ENCODE measurements around the gene NFATC1. TPM values are rescaled to one million over a fixed set of nuclear protein-coding genes. Genes with fewer than 3 reads are reported as not detected.

The NFATC1 gene
- total and polyA plus RNA-seq, 3 experiments from 2014 or later: 36.7 to 46.7 (median 45.9) TPM

- ChIA-PET POLR2A (no interaction called here), CTCF (no interaction called here)
These were observed 58.3 kb downstream of the NFATC1 start for GRCh38 chr18:79453816-79454735.

GRCh38 chr18:79455261-79455660 is 59.5 kb downstream of the NFATC1 start:
- Histone ChIP-seq H3K4me1 (ENCODE audit: insufficient read depth, low read length) (no peaks in the 10 kb centered on the region), H3K4me3 (ENCODE audit: low read length) (no peak overlapping the region), H3K36me3 (ENCODE audit: insufficient read depth, low read length) (peaks cover 17% of the 10 kb centered on the region), H3K27me3 (ENCODE audit: insufficient read depth, low read length, poor library complexity, severe bottlenecking) (no peaks in the 10 kb centered on the region), H3K9me3 (ENCODE audit: low read length) (no peaks in the 10 kb centered on the region), H3K27ac (ENCODE audit: low read depth, low read length) (no peak overlapping the region)
- H3K9me3 Mint-ChIP-seq: no peaks in the 10 kb centered on the region
- DNase-seq: no peak
- ChIA-PET POLR2A (no interaction called here), CTCF (no interaction called here)
- H3K4me1 Mint-ChIP-seq: peaks cover 4 to 6% (median 5%) of the 10 kb centered on the region in 3 donors
- H3K27ac Mint-ChIP-seq: no peak overlapping the region
- H3K36me3 Mint-ChIP-seq: peaks cover 0 to 76% (median 4%) of the 10 kb centered on the region in 3 donors
- no peaks in the 10 kb centered on the region for H3K27me3 Mint-ChIP-seq
- H3K4me3 Mint-ChIP-seq: no peak overlapping the region

More at GRCh38 chr18:79453816-79454735, 58.3 kb downstream of the NFATC1 start:
- H3K27ac ChIP-seq (ENCODE audit: low read depth, low read length): no peak overlapping the region
- no peaks in the 10 kb centered on the region for H3K4me1 ChIP-seq (ENCODE audit: insufficient read depth, low read length)
- peaks cover 0 to 1% (median 0%) of the 10 kb centered on the region in 3 donors for H3K4me1 Mint-ChIP-seq
- H3K4me3 Mint-ChIP-seq: peak overlapping the region in 1 of 7 donors; percentile 23
- H3K36me3 ChIP-seq (ENCODE audit: insufficient read depth, low read length): peaks cover 21% of the 10 kb centered on the region
- no peaks in the 10 kb centered on the region for H3K27me3 ChIP-seq (ENCODE audit: insufficient read depth, low read length, poor library complexity, severe bottlenecking)
- H3K36me3 Mint-ChIP-seq: peaks cover 0 to 79% (median 0%) of the 10 kb centered on the region in 3 donors
- no peak overlapping the region for H3K4me3 ChIP-seq (ENCODE audit: low read length)
- DNase-seq: no peak
- peak overlapping the region in 2 of 8 donors; percentile 7 to 75 for H3K27ac Mint-ChIP-seq
- H3K9me3 ChIP-seq (ENCODE audit: low read length): no peaks in the 10 kb centered on the region
- H3K27me3 Mint-ChIP-seq: no peaks in the 10 kb centered on the region
- no peaks in the 10 kb centered on the region for H3K9me3 Mint-ChIP-seq

- Histone ChIP-seq H3K27ac (ENCODE audit: low read depth, low read length) (no peak overlapping the region), H3K4me3 (ENCODE audit: low read length) (no peak overlapping the region), H3K4me1 (ENCODE audit: insufficient read depth, low read length) (no peaks in the 10 kb centered on the region), H3K9me3 (ENCODE audit: low read length) (no peaks in the 10 kb centered on the region), H3K36me3 (ENCODE audit: insufficient read depth, low read length) (peaks cover 11% of the 10 kb centered on the region), H3K27me3 (ENCODE audit: insufficient read depth, low read length, poor library complexity, severe bottlenecking) (no peaks in the 10 kb centered on the region)
- Mint-ChIP-seq H3K9me3 (no peaks in the 10 kb centered on the region), H3K4me3 (no peak overlapping the region), H3K27me3 (no peaks in the 10 kb centered on the region), H3K36me3 (peaks cover 0 to 69% (median 4%) of the 10 kb centered on the region in 3 donors), H3K4me1 (peaks cover 4 to 6% (median 5%) of the 10 kb centered on the region in 3 donors), H3K27ac (peak overlapping the region in 1 of 8 donors; percentile 12)
- no peak for DNase-seq
- CTCF ChIA-PET: no interaction called here
- POLR2A ChIA-PET: no interaction called here
These were observed 60.6 kb downstream of the NFATC1 start for GRCh38 chr18:79456105-79456980.

- Histone ChIP-seq H3K27me3 (ENCODE audit: insufficient read depth, low read length, poor library complexity, severe bottlenecking) (no peaks in the 10 kb centered on the region), H3K9me3 (ENCODE audit: low read length) (no peaks in the 10 kb centered on the region), H3K27ac (ENCODE audit: low read depth, low read length) (no peak overlapping the region), H3K36me3 (ENCODE audit: insufficient read depth, low read length) (peaks cover 11% of the 10 kb centered on the region), H3K4me1 (ENCODE audit: insufficient read depth, low read length) (no peaks in the 10 kb centered on the region), H3K4me3 (ENCODE audit: low read length) (no peak overlapping the region)
- no peaks in the 10 kb centered on the region for H3K27me3 Mint-ChIP-seq
- H3K9me3 Mint-ChIP-seq: no peaks in the 10 kb centered on the region
- ChIA-PET POLR2A (no interaction called here), CTCF (no interaction called here)
- peaks cover 0 to 68% (median 4%) of the 10 kb centered on the region in 3 donors for H3K36me3 Mint-ChIP-seq
- no peak overlapping the region for H3K4me3 Mint-ChIP-seq
- peaks cover 4 to 6% (median 5%) of the 10 kb centered on the region in 3 donors for H3K4me1 Mint-ChIP-seq
- DNase-seq: no peak
- no peak overlapping the region for H3K27ac Mint-ChIP-seq
These were observed 61.5 kb downstream of the NFATC1 start for GRCh38 chr18:79457239-79457638.

GRCh38 chr18:79457652-79458051 is 61.9 kb downstream of the NFATC1 start:
- H3K27ac Mint-ChIP-seq: no peak overlapping the region
- CTCF ChIA-PET: no interaction called here
- H3K4me1 Mint-ChIP-seq: peaks cover 4 to 6% (median 5%) of the 10 kb centered on the region in 3 donors

GRCh38 chr18:79458131-79458838 is 62.6 kb downstream of the NFATC1 start:
- peaks cover 5% of the 10 kb centered on the region for H3K36me3 ChIP-seq (ENCODE audit: insufficient read depth, low read length)
- no peak for DNase-seq
- H3K4me3 ChIP-seq (ENCODE audit: low read length): no peak overlapping the region
- no peaks in the 10 kb centered on the region for H3K4me1 ChIP-seq (ENCODE audit: insufficient read depth, low read length)
- no peak overlapping the region for H3K4me3 Mint-ChIP-seq
- H3K36me3 Mint-ChIP-seq: peaks cover 0 to 64% (median 4%) of the 10 kb centered on the region in 3 donors
- ChIA-PET POLR2A (no interaction called here), CTCF (no interaction called here)
- no peaks in the 10 kb centered on the region for H3K27me3 ChIP-seq (ENCODE audit: insufficient read depth, low read length, poor library complexity, severe bottlenecking)
- no peak overlapping the region for H3K27ac Mint-ChIP-seq
- H3K9me3 ChIP-seq (ENCODE audit: low read length): no peaks in the 10 kb centered on the region
- no peaks in the 10 kb centered on the region for H3K9me3 Mint-ChIP-seq
- no peak overlapping the region for H3K27ac ChIP-seq (ENCODE audit: low read depth, low read length)
- H3K27me3 Mint-ChIP-seq: no peaks in the 10 kb centered on the region
- H3K4me1 Mint-ChIP-seq: peaks cover 4 to 6% (median 5%) of the 10 kb centered on the region in 3 donors

More at GRCh38 chr18:79457652-79458051, 61.9 kb downstream of the NFATC1 start:
- Histone ChIP-seq H3K4me1 (ENCODE audit: insufficient read depth, low read length) (no peaks in the 10 kb centered on the region), H3K4me3 (ENCODE audit: low read length) (no peak overlapping the region), H3K9me3 (ENCODE audit: low read length) (no peaks in the 10 kb centered on the region), H3K27me3 (ENCODE audit: insufficient read depth, low read length, poor library complexity, severe bottlenecking) (no peaks in the 10 kb centered on the region), H3K36me3 (ENCODE audit: insufficient read depth, low read length) (peaks cover 8% of the 10 kb centered on the region), H3K27ac (ENCODE audit: low read depth, low read length) (no peak overlapping the region)
- H3K9me3 Mint-ChIP-seq: no peaks in the 10 kb centered on the region
- H3K4me3 Mint-ChIP-seq: no peak overlapping the region
- H3K36me3 Mint-ChIP-seq: peaks cover 0 to 69% (median 4%) of the 10 kb centered on the region in 3 donors
- POLR2A ChIA-PET: no interaction called here
- no peak for DNase-seq
- H3K27me3 Mint-ChIP-seq: no peaks in the 10 kb centered on the region

GRCh38 chr18:79458917-79459803 is 63.4 kb downstream of the NFATC1 start:
- Histone ChIP-seq H3K27ac (ENCODE audit: low read depth, low read length) (no peak overlapping the region), H3K36me3 (ENCODE audit: insufficient read depth, low read length) (peaks cover 5% of the 10 kb centered on the region)

More at GRCh38 chr18:79458917-79459803, 63.4 kb downstream of the NFATC1 start:
- Histone ChIP-seq H3K27me3 (ENCODE audit: insufficient read depth, low read length, poor library complexity, severe bottlenecking) (no peaks in the 10 kb centered on the region), H3K9me3 (ENCODE audit: low read length) (no peaks in the 10 kb centered on the region), H3K4me1 (ENCODE audit: insufficient read depth, low read length) (no peaks in the 10 kb centered on the region), H3K4me3 (ENCODE audit: low read length) (no peak overlapping the region)
- no peaks in the 10 kb centered on the region for H3K9me3 Mint-ChIP-seq
- no peak overlapping the region for H3K4me3 Mint-ChIP-seq
- ChIA-PET CTCF (no interaction called here), POLR2A (no interaction called here)
- no peaks in the 10 kb centered on the region for H3K27me3 Mint-ChIP-seq
- peaks cover 4 to 6% (median 5%) of the 10 kb centered on the region in 3 donors for H3K4me1 Mint-ChIP-seq
- DNase-seq: no peak
- H3K27ac Mint-ChIP-seq: peak overlapping the region in 4 of 8 donors; percentile 61 to 84 (median 64)
- H3K36me3 Mint-ChIP-seq: peaks cover 0 to 62% (median 4%) of the 10 kb centered on the region in 3 donors

Measured in CD8-positive, alpha-beta memory T cell (primary cell).